ENCODE measurements around the gene CREB3L2. TPM values are rescaled to one million over a fixed set of nuclear protein-coding genes. Genes with fewer than 3 reads are reported as not detected.

The CREB3L2 gene
- total and polyA plus RNA-seq, 2 of the 4 experiments (the other 2 are of a cell fraction), result 42.3 to 57.9 TPM

- Histone ChIP-seq H4K20me1 (ENCODE audit: insufficient read depth, low read length) (peaks cover 7% of the 10 kb centered on the region), H4K5ac (ENCODE audit: low read depth, low read length) (no peak overlapping the region), H2BK15ac (ENCODE audit: low read depth, low read length) (no peak overlapping the region), H3K18ac (ENCODE audit: low read depth, low read length) (peak overlapping the region; percentile 22; the same call in 1 of the 2 replicates), H2BK120ac (ENCODE audit: low read depth, low read length) (no peak overlapping the region), H2BK20ac (ENCODE audit: low read depth, low read length) (no peak overlapping the region), H4K91ac (ENCODE audit: insufficient read depth, low read depth, low read length) (no peak overlapping the region), H3K4me2 (ENCODE audit: low read depth, low read length) (no peak overlapping the region), H3K23ac (ENCODE audit: low read depth, low read length) (no peak overlapping the region), H2AFZ (replicated peaks; ENCODE audit: low read length, poor library complexity) (no peak overlapping the region), H3K4me3 (ENCODE audit: insufficient read depth, low read depth, low read length) (no peak overlapping the region), H3K27me3 (ENCODE audit: control insufficient read depth, insufficient read depth, low read length) (no peaks in the 10 kb centered on the region), H4K8ac (ENCODE audit: low read depth in 2 of 2, low read length in 2 of 2) (no peak overlapping the region), H2AK5ac (ENCODE audit: low read depth, low read length) (no peak overlapping the region), H3K36me3 (ENCODE audit: control insufficient read depth, insufficient read depth, low read length) (peaks cover 19% of the 10 kb centered on the region), H3K9me3 (ENCODE audit: control insufficient read depth, insufficient read depth, low read length) (no peaks in the 10 kb centered on the region), H3K9me1 (ENCODE audit: insufficient read depth, low read length) (peaks cover 25% of the 10 kb centered on the region), H3K4me1 (ENCODE audit: control insufficient read depth, insufficient read depth, low read length) (peaks cover 15% of the 10 kb centered on the region), H3K9ac (ENCODE audit: low read depth, low read length) (no peak overlapping the region), H3K56ac (ENCODE audit: extremely low read depth, insufficient read depth, low read length) (no peak overlapping the region), H2BK5ac (ENCODE audit: low read depth, low read length, poor library complexity, severe bottlenecking) (peak overlapping the region; percentile 89), H3K79me1 (ENCODE audit: low read depth in 1 of 2, low read length in 2 of 2) (peaks cover 41 to 83% of the 10 kb centered on the region in 2 experiments), H3K4ac (ENCODE audit: low read depth, low read length) (no peak overlapping the region), H2AK9ac (replicated peaks; ENCODE audit: low read depth, low read length, poor library complexity) (no peak overlapping the region), H3K27ac (ENCODE audit: insufficient read depth, low read length) (no peak overlapping the region), H3K14ac (replicated peaks; ENCODE audit: low read depth, low read length) (no peak overlapping the region)
- WGBS, 2 experiments (ENCODE audit: extremely low coverage in 2 of 2, insufficient read length in 1 of 2), result no CpG with 5 or more reads among the region's 4 CpGs
- POLR2A ChIA-PET (ENCODE audit: unreplicated experiment), result no interaction called here
- no TSS peak for BruUV-seq (replicated peaks)
- dilution Hi-C loops (cut with HindIII; ENCODE audit: low sequenced_read_pairs, unreplicated experiment), result loop anchor here (10.0 kb wide), 1 partner anchor 69 kb away; no protein-coding TSS in a partner anchor
- intact Hi-C loops (cut with micrococcal nuclease), result no loop called here
- no peak for TF ChIP-seq MXI1 (IDR thresholded peaks at IDR 0.05; ENCODE audit: borderline replicate concordance, low read depth, low read length)
- TF ChIP-seq NFE2L2 (IDR thresholded peaks at IDR 0.05; ENCODE audit: low read depth, low read length), result no peak
- TF ChIP-seq RCOR1 (IDR thresholded peaks at IDR 0.05; ENCODE audit: insufficient replicate concordance, low read length), result no peak
- TF ChIP-seq CHD1 (IDR thresholded peaks at IDR 0.05; ENCODE audit: low read depth, low read length), result no peak
- TF ChIP-seq POLR2A (IDR thresholded peaks at IDR 0.05; ENCODE audit: low read depth, low read length), result no peak
- TF ChIP-seq MAFK (IDR thresholded peaks at IDR 0.05; ENCODE audit: low read depth, low read length), result no peak
- TF ChIP-seq MAZ (IDR thresholded peaks at IDR 0.05; ENCODE audit: borderline replicate concordance, low read depth, low read length), result no peak
- TF ChIP-seq ELK1 (IDR thresholded peaks at IDR 0.05; ENCODE audit: borderline replicate concordance, low read depth, low read length), result no peak
- TF ChIP-seq CTCF (conservative IDR thresholded peaks at IDR 0.05; ENCODE audit: low read depth, low read length), result no peak
- TF ChIP-seq FOS (IDR thresholded peaks at IDR 0.05; ENCODE audit: low read depth, low read length), result no peak
- TF ChIP-seq USF2 (IDR thresholded peaks at IDR 0.05; ENCODE audit: low read depth, low read length), result no peak
- TF ChIP-seq CEBPB (IDR thresholded peaks at IDR 0.05; ENCODE audit: low read depth, low read length), result no peak
- no peak for TF ChIP-seq RAD21 (IDR thresholded peaks at IDR 0.05; ENCODE audit: low read length)
- TF ChIP-seq BHLHE40 (IDR thresholded peaks at IDR 0.05; ENCODE audit: low read depth, low read length), result no peak
- TF ChIP-seq RFX5 (IDR thresholded peaks at IDR 0.05; ENCODE audit: low read depth, low read length), result no peak
- no peak for TF ChIP-seq SMC3 (IDR thresholded peaks at IDR 0.05; ENCODE audit: low read depth, low read length)
- ATAC-seq (ENCODE audit: low read depth) (no peak), DNase-seq (no peak)
- in situ Hi-C loops (cut with MboI; ENCODE audit: low sequenced_read_pairs), result no loop called here
- CTCF ChIA-PET, result interaction anchor here (0.7 kb wide), 1 partner anchor 13 kb away, joined by 3 read pairs; no protein-coding TSS in a partner anchor
These were observed 76.1 kb downstream of the CREB3L2 start for GRCh38 chr7:137925754-137926153.
